ENCODE results near the gene IRF2BP1.
"Not testable (repeated sequence)": the region's sequence is repeated elsewhere in the genome, so short reads cannot be mapped to it uniquely, and the experiment has no call there.

The IRF2BP1 gene

GRCh38 chr19:45870798-45871197, 15.1 kb downstream of the IRF2BP1 start:
- Histone ChIP-seq H3K9me3 (ENCODE audit: control insufficient read depth, insufficient read depth, low read depth, low read length) (no peaks in the 10 kb centered on the region), H3K36me3 (ENCODE audit: control insufficient read depth in 2 of 2, insufficient read depth in 1 of 2, low read length in 2 of 2) (no peaks in the 10 kb centered on the region), H3K4me1 (ENCODE audit: control insufficient read depth, insufficient read depth, low read length) (no peaks in the 10 kb centered on the region), H3K4me3 (ENCODE audit: low read depth, low read length) (no peak overlapping the region), H3K27ac (ENCODE audit: extremely low read depth, low read depth, low read length) (no peak overlapping the region)
- ChIA-PET POLR2A (no interaction called here), CTCF (interaction anchor here (0.8 to 3.3 kb wide), 3 partner anchors 12 to 53 kb away, joined by 3 to 19 read pairs (median 4); no protein-coding TSS in a partner anchor)
- TF ChIP-seq ZBTB20 (tag by site-specific recombination; IDR thresholded peaks at IDR 0.05): no peak

- ChIA-PET POLR2A (interaction anchor here (1.5 kb wide), 1 partner anchor 128 kb away, joined by 3 read pairs; the partner anchor contains the start of gene CCDC61), CTCF (interaction anchor here (2.7 to 6.6 kb wide), 2 partner anchors 15 to 50 kb away, joined by 10 to 91 read pairs; partner anchors contain the start of gene IRF2BP1)
- H3K27ac ChIP-seq (ENCODE audit: extremely low read depth, low read depth, low read length); H3K4me3 ChIP-seq (ENCODE audit: low read depth, low read length); H3K4me1 ChIP-seq (ENCODE audit: control insufficient read depth, insufficient read depth, low read length); H3K36me3 ChIP-seq (ENCODE audit: control insufficient read depth in 2 of 2, insufficient read depth in 1 of 2, low read length in 2 of 2); H3K9me3 ChIP-seq (ENCODE audit: control insufficient read depth, insufficient read depth, low read depth, low read length): not testable (repeated sequence)
- TF ChIP-seq ZNF366 (tag by site-specific recombination; conservative IDR thresholded peaks at IDR 0.05): 0 out of 2 replicates have a peak, but pooled peaks have one; percentile 35
These were observed 18.7 kb downstream of the IRF2BP1 start for GRCh38 chr19:45867241-45867640.

GRCh38 chr19:45866400-45867176, 19.4 kb downstream of the IRF2BP1 start:
- Histone ChIP-seq H3K9me3 (ENCODE audit: control insufficient read depth, insufficient read depth, low read depth, low read length) (no peaks in the 10 kb centered on the region), H3K4me3 (ENCODE audit: low read depth, low read length) (no peak overlapping the region), H3K27ac (ENCODE audit: extremely low read depth, low read depth, low read length) (no peak overlapping the region), H3K4me1 (ENCODE audit: control insufficient read depth, insufficient read depth, low read length) (peaks cover 2% of the 10 kb centered on the region; the same call in 1 of the 2 replicates), H3K36me3 (ENCODE audit: control insufficient read depth in 2 of 2, insufficient read depth in 1 of 2, low read length in 2 of 2) (peaks cover 0 to 3% of the 10 kb centered on the region in 2 experiments; a peak in 1 of 3 replicates)
- CTCF ChIA-PET: interaction anchor here (0.5 to 6.6 kb wide), 4 partner anchors 16 to 107 kb away, joined by 3 to 91 read pairs (median 7); partner anchors contain the start of gene IRF2BP1
- TF ChIP-seq ZNF561 (tag by site-specific recombination; IDR thresholded peaks at IDR 0.05; ENCODE audit: borderline replicate concordance) (no peak), ZNF701 (tag by site-specific recombination; IDR thresholded peaks at IDR 0.05) (no peak), HIC1 (tag by site-specific recombination; IDR thresholded peaks at IDR 0.05) (no peak), ELK4 (IDR thresholded peaks at IDR 0.05; ENCODE audit: borderline replicate concordance, low read depth, low read length) (no peak), ZNF169 (tag by site-specific recombination; IDR thresholded peaks at IDR 0.05) (no peak)
- POLR2A ChIA-PET: interaction anchor here (1.5 kb wide), 1 partner anchor 128 kb away, joined by 3 read pairs; the partner anchor contains the start of gene CCDC61

GRCh38 chr19:45865269-45865948, 20.5 kb downstream of the IRF2BP1 start:
- H3K4me3 ChIP-seq (ENCODE audit: low read depth, low read length): no peak overlapping the region
- no peaks in the 10 kb centered on the region for H3K9me3 ChIP-seq (ENCODE audit: control insufficient read depth, insufficient read depth, low read depth, low read length)
- peaks cover 10% of the 10 kb centered on the region for H3K4me1 ChIP-seq (ENCODE audit: control insufficient read depth, insufficient read depth, low read length)
- peaks cover 4 to 15% of the 10 kb centered on the region in 2 experiments for H3K36me3 ChIP-seq (ENCODE audit: control insufficient read depth in 2 of 2, insufficient read depth in 1 of 2, low read length in 2 of 2)
- ChIA-PET POLR2A (interaction anchor here (1.4 to 3.7 kb wide), 2 partner anchors 16 to 21 kb away, joined by 3 to 39 read pairs; partner anchors contain the start of gene IRF2BP1), CTCF (interaction anchor here (0.5 to 6.6 kb wide), 5 partner anchors 17 to 106 kb away, joined by 4 to 91 read pairs (median 4); partner anchors contain the start of genes IRF2BP1 and SIX5)
- H3K27ac ChIP-seq (ENCODE audit: extremely low read depth, low read depth, low read length): no peak overlapping the region
- TF ChIP-seq KLF8 (tag by site-specific recombination; IDR thresholded peaks at IDR 0.05): no peak
- TF ChIP-seq ZNF664 (tag by site-specific recombination; IDR thresholded peaks at IDR 0.05): no peak
- no peak for TF ChIP-seq ZNF623 (tag by site-specific recombination; IDR thresholded peaks at IDR 0.05)
- TF ChIP-seq ZNF18 (tag by site-specific recombination; IDR thresholded peaks at IDR 0.05): no peak
- no peak for TF ChIP-seq ZNF521 (tag by site-specific recombination; IDR thresholded peaks at IDR 0.05)
- TF ChIP-seq ZNF555 (tag by site-specific recombination; conservative IDR thresholded peaks at IDR 0.05): no peak
- TF ChIP-seq GFI1B (tag by site-specific recombination; IDR thresholded peaks at IDR 0.05): no peak
- no peak for TF ChIP-seq ZNF221 (tag by site-specific recombination; IDR thresholded peaks at IDR 0.05; ENCODE audit: borderline replicate concordance)
- TF ChIP-seq ZNF391 (tag by site-specific recombination; IDR thresholded peaks at IDR 0.05; ENCODE audit: borderline replicate concordance, low read depth): no peak
- no peak for TF ChIP-seq ZNF510 (tag by site-specific recombination; IDR thresholded peaks at IDR 0.05; ENCODE audit: insufficient replicate concordance)
- TF ChIP-seq ZNF292 (tag by site-specific recombination; IDR thresholded peaks at IDR 0.05; ENCODE audit: borderline replicate concordance, low read depth): no peak

All from HEK293 (cell line).